ENCODE results near the gene ZNF277.
"Not testable (repeated sequence)": the region's sequence is repeated elsewhere in the genome, so short reads cannot be mapped to it uniquely, and the experiment has no call there.

Gene ZNF277

GRCh38 chr7:112248598-112248997 lies 42.1 kb downstream of the ZNF277 start:
- ATAC-seq, result no peak
- TF ChIP-seq CSDC2 (CRISPR knock-in tag; IDR thresholded peaks at IDR 0.05) (no peak), BACH2 (CRISPR knock-in tag; IDR thresholded peaks at IDR 0.05; ENCODE audit: borderline replicate concordance) (no peak), ZC3H10 (CRISPR knock-in tag; IDR thresholded peaks at IDR 0.05) (no peak), CSRNP3 (CRISPR knock-in tag; IDR thresholded peaks at IDR 0.05) (no peak), SNAI2 (CRISPR knock-in tag; IDR thresholded peaks at IDR 0.05) (no peak), ARNTL (CRISPR knock-in tag; IDR thresholded peaks at IDR 0.05; ENCODE audit: borderline replicate concordance, low read depth) (no peak), ZFP3 (CRISPR knock-in tag; IDR thresholded peaks at IDR 0.05) (no peak), TSHZ2 (CRISPR knock-in tag; IDR thresholded peaks at IDR 0.05) (no peak), PATZ1 (CRISPR knock-in tag; IDR thresholded peaks at IDR 0.05; ENCODE audit: borderline replicate concordance) (no peak), ZFP30 (CRISPR knock-in tag; IDR thresholded peaks at IDR 0.05) (no peak), OSR1 (CRISPR knock-in tag; IDR thresholded peaks at IDR 0.05) (no peak), RARB (CRISPR knock-in tag; IDR thresholded peaks at IDR 0.05) (no peak), GLIS3 (CRISPR knock-in tag; IDR thresholded peaks at IDR 0.05) (no peak), PPARA (CRISPR knock-in tag; IDR thresholded peaks at IDR 0.05; ENCODE audit: borderline replicate concordance) (no peak), ZNF70 (CRISPR knock-in tag; IDR thresholded peaks at IDR 0.05) (no peak), ZNF8 (CRISPR knock-in tag; IDR thresholded peaks at IDR 0.05) (no peak), ZNF565 (CRISPR knock-in tag; conservative IDR thresholded peaks at IDR 0.05; ENCODE audit: low read depth) (no peak)

GRCh38 chr7:112249967-112250366 lies 43.5 kb downstream of the ZNF277 start:
- not testable (repeated sequence) for ATAC-seq

GRCh38 chr7:112252141-112252540 lies 45.6 kb downstream of the ZNF277 start:
- TF ChIP-seq ZNF8 (CRISPR knock-in tag; IDR thresholded peaks at IDR 0.05) (no peak), ESRRG (CRISPR knock-in tag; IDR thresholded peaks at IDR 0.05) (no peak), CSDC2 (CRISPR knock-in tag; IDR thresholded peaks at IDR 0.05) (no peak), PATZ1 (CRISPR knock-in tag; IDR thresholded peaks at IDR 0.05; ENCODE audit: borderline replicate concordance) (no peak), SNAI2 (CRISPR knock-in tag; IDR thresholded peaks at IDR 0.05) (no peak), ZNF70 (CRISPR knock-in tag; IDR thresholded peaks at IDR 0.05) (no peak), TSHZ2 (CRISPR knock-in tag; IDR thresholded peaks at IDR 0.05) (no peak), ZFP3 (CRISPR knock-in tag; IDR thresholded peaks at IDR 0.05) (no peak), ZFP30 (CRISPR knock-in tag; IDR thresholded peaks at IDR 0.05) (no peak), ZNF565 (CRISPR knock-in tag; conservative IDR thresholded peaks at IDR 0.05; ENCODE audit: low read depth) (no peak), GLIS3 (CRISPR knock-in tag; IDR thresholded peaks at IDR 0.05) (no peak), CREB5 (CRISPR knock-in tag; IDR thresholded peaks at IDR 0.05; ENCODE audit: low read depth) (no peak), TOX (CRISPR knock-in tag; IDR thresholded peaks at IDR 0.05; ENCODE audit: borderline replicate concordance) (no peak), PPARA (CRISPR knock-in tag; IDR thresholded peaks at IDR 0.05; ENCODE audit: borderline replicate concordance) (no peak), OSR1 (CRISPR knock-in tag; IDR thresholded peaks at IDR 0.05) (no peak)

More at GRCh38 chr7:112252141-112252540, 45.6 kb downstream of the ZNF277 start:
- ATAC-seq, result no peak

Measured in SK-N-SH treated with all-trans-retinoic acid at 6 μM for 48 hours (cell line).